Activated B cell treated with CpG ODN at 0.5 μM for 24 hours (primary cell): ENCODE results near the gene AUTS2. TPM values are rescaled to one million over a fixed set of nuclear protein-coding genes. Genes with fewer than 3 reads are reported as not detected.

Experiments
- ATAC-seq: fragments of 200-7000 bp; cut with Tn5 transposase; one replicate; pipeline ENCODE4 v1.10.0; 2021; ENCODE audit warnings: low read depth, mild to moderate bottlenecking, moderate library complexity
- CTCF ChIA-PET: fragments of 350-600 bp; sonication (Branson Sonifier 250); formaldehyde crosslinking; loops from one replicate; lab custom pipeline; 2021; ENCODE audit warnings: antibody characterized with exemption; lab: Charles Lee
- POLR2A ChIA-PET: fragments of 350-600 bp; sonication (Branson Sonifier 250); formaldehyde crosslinking; loops from one replicate; lab custom pipeline; 2021; ENCODE audit warnings: antibody characterized with exemption; lab: Charles Lee
- DNase-seq: peaks from one replicate; pipeline ENCODE4 v3.0.0; 2022
- H3K27ac Mint-ChIP-seq: one replicate; pipeline ENCODE4 v1.8.0; 2020; ENCODE audit warnings: mixed read lengths
- H3K27me3 Mint-ChIP-seq: one replicate; pipeline ENCODE4 v1.8.0; 2021; ENCODE audit warnings: mixed read lengths
- H3K36me3 Mint-ChIP-seq: one replicate; pipeline ENCODE4 v1.8.0; 2021; ENCODE audit warnings: low read depth, mixed read lengths
- H3K4me1 Mint-ChIP-seq: one replicate; pipeline ENCODE4 v1.8.0; 2021; ENCODE audit warnings: mixed read lengths
- H3K4me3 Mint-ChIP-seq: one replicate; pipeline ENCODE4 v1.8.0; 2020; ENCODE audit warnings: mild to moderate bottlenecking, mixed read lengths
- H3K9me3 Mint-ChIP-seq: one replicate; pipeline ENCODE4 v1.8.0; 2020; ENCODE audit warnings: mixed read lengths
- intact Hi-C: fragments of 100-400 bp; cut with micrococcal nuclease; formaldehyde crosslinking; loops from one replicate; pipeline ENCODE4 v1.15.1; 2024
- total RNA-seq: library from RNA; stranded (reverse); gene quantifications from 2 replicates; pipeline ENCODE4 v1.2.3, GENCODE V29; 2022
- TF ChIP-seq, protein P1 (sequence below): fragments of 200-600 bp; IDR thresholded peaks from one replicate; pipeline ENCODE4 v1.8.0; 2022; ENCODE audit warnings: antibody characterized with exemption, mild to moderate bottlenecking

AUTS2 gene
- total RNA-seq, 1 donor from 2014 or later, result 15.9 TPM

DNA sequence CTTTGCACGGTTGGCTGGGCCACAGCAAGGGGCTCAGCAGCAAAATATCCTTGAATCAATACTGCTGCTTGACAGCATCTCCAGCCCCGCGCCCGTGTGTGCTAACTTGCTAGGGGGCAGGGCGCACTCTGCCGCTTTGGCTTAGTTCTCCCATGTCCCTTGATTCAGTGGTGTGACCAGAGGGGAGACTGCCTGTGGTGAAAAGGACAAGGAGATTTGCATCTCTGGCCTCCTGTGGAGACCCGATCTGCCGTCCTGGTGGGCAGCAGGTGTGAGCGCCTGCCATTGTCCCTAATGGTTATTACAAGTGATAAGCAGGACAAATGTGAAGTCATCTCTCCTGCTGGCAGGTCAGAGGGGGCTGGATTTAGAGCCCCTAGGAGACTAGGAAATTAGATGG lies 1033.4 kb downstream of the AUTS2 start:
- DNase-seq (no peak), ATAC-seq (no peak)
- peaks cover under 1% of the 10 kb centered on the region for H3K9me3 Mint-ChIP-seq
- no peaks in the 10 kb centered on the region for H3K4me1 Mint-ChIP-seq
- TF ChIP-seq, protein P1, sequence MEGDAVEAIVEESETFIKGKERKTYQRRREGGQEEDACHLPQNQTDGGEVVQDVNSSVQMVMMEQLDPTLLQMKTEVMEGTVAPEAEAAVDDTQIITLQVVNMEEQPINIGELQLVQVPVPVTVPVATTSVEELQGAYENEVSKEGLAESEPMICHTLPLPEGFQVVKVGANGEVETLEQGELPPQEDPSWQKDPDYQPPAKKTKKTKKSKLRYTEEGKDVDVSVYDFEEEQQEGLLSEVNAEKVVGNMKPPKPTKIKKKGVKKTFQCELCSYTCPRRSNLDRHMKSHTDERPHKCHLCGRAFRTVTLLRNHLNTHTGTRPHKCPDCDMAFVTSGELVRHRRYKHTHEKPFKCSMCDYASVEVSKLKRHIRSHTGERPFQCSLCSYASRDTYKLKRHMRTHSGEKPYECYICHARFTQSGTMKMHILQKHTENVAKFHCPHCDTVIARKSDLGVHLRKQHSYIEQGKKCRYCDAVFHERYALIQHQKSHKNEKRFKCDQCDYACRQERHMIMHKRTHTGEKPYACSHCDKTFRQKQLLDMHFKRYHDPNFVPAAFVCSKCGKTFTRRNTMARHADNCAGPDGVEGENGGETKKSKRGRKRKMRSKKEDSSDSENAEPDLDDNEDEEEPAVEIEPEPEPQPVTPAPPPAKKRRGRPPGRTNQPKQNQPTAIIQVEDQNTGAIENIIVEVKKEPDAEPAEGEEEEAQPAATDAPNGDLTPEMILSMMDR, result no peak
- H3K36me3 Mint-ChIP-seq, result peaks cover 10% of the 10 kb centered on the region
- CTCF ChIA-PET, result no interaction called here
- H3K27me3 Mint-ChIP-seq, result no peaks in the 10 kb centered on the region
- H3K27ac Mint-ChIP-seq, result no peak overlapping the region
- POLR2A ChIA-PET, result no interaction called here
- no peak overlapping the region for H3K4me3 Mint-ChIP-seq
- intact Hi-C loops, result no loop called here

DNA sequence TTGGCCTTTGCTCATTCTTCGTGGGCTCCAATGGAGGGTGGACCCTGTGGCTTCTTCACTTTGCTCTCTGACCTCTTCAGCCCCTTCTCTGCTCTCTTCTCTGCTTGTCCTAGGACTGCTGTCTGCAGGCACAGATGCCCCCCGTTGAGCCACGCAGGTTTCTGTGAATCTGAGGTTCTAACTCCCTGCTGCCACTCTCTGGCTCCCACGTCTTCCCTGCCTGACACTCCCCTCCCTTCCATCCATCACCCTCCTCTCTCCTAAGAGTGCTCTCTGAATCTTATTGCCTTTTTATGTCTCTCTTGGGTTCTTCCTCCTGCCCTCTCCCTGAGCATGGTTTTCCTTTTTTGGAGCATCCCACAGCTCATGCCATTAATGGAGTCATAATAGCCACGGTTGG lies 1034.1 kb downstream of the AUTS2 start:
- no peak for ATAC-seq

DNA sequence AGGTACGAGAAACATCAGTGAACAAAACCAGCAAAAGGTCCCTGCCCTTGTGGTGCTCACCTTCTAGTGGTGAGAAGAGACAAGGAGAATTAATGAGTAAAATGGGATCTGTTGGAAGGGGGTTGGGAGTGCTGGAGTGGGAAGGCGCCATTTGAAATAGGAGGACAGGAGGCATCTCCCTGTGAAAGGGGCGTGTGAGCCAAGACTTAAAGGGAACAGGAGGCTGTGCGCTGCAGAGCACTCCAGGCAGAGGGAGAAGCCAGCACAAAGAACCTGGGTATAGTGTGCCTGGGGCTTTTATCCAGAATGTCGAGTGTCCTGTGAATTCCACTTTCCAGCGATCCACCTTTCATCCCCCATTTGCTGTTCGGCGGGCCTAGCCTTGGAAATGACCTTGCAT lies 1035.8 kb downstream of the AUTS2 start:
- Mint-ChIP-seq H3K4me1 (no peaks in the 10 kb centered on the region), H3K27ac (no peak overlapping the region), H3K27me3 (no peaks in the 10 kb centered on the region), H3K9me3 (no peaks in the 10 kb centered on the region), H3K4me3 (no peak overlapping the region), H3K36me3 (no peaks in the 10 kb centered on the region)
- DNase-seq, result no peak
- ATAC-seq, result no peak
- CTCF ChIA-PET, result no interaction called here
- intact Hi-C loops, result no loop called here
- TF ChIP-seq, protein P1, result no peak
- POLR2A ChIA-PET, result no interaction called here

More for the DNA sequence above, 1034.1 kb downstream of the AUTS2 start:
- intact Hi-C loops, result no loop called here
- POLR2A ChIA-PET, result no interaction called here
- Mint-ChIP-seq H3K4me1 (no peaks in the 10 kb centered on the region), H3K27ac (no peak overlapping the region), H3K27me3 (no peaks in the 10 kb centered on the region), H3K36me3 (peaks cover 7% of the 10 kb centered on the region), H3K4me3 (no peak overlapping the region), H3K9me3 (no peaks in the 10 kb centered on the region)
- no peak for DNase-seq
- TF ChIP-seq, protein P1, result no peak
- CTCF ChIA-PET, result no interaction called here

DNA sequence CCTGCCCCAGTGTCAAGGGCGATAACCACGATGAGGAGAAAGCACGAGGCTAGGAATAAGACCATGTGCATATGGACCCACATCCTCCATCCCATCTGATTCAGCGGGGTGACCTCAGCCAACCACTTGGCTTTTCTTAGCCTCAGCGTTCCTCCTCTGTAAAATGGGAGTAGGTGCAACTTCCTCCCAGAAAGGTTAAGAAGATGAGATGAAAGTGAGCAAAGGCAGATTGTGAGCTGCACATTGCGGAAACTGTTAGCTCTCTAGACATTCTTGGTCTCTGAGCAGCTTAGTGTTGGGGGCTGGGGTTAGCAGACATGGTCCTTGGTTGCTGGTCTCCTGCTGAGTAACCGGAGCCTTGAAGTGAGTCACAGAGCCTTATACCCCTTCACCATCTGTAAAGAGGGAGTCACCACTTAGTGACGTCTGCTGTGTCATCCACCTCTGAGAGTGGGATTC lies 1036.4 kb downstream of the AUTS2 start:
- ChIA-PET CTCF (no interaction called here), POLR2A (no interaction called here)
- H3K9me3 Mint-ChIP-seq, result no peaks in the 10 kb centered on the region
- no peaks in the 10 kb centered on the region for H3K4me1 Mint-ChIP-seq
- H3K36me3 Mint-ChIP-seq, result no peaks in the 10 kb centered on the region
- H3K4me3 Mint-ChIP-seq, result no peak overlapping the region
- H3K27me3 Mint-ChIP-seq, result no peaks in the 10 kb centered on the region
- no peak overlapping the region for H3K27ac Mint-ChIP-seq
- no peak for ATAC-seq
- DNase-seq, result no peak
- TF ChIP-seq, protein P1, result no peak
- intact Hi-C loops, result no loop called here

DNA sequence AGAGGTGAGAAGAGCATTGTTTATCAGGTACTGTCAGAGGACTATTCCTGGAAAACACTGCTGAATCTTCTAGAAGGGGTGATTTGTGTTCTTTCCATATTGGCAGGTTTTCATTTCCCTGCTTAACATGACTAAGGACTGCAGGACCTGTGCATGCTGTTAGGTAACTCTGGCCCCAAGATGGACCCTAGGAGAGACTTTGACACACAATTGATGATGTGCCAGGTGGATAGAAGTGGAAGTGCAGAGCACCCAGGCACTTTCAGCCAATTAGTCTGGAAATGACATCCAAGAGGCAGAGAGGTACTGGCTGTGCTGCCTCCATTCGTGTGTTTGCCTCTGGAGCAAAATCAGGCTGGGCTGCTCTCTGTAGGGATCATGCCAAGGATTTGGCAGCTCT lies 1037.4 kb downstream of the AUTS2 start:
- intact Hi-C loops, result no loop called here
- ATAC-seq (no peak), DNase-seq (no peak)
- Mint-ChIP-seq H3K36me3 (no peaks in the 10 kb centered on the region), H3K27ac (no peak overlapping the region), H3K9me3 (no peaks in the 10 kb centered on the region), H3K4me1 (no peaks in the 10 kb centered on the region), H3K27me3 (no peaks in the 10 kb centered on the region), H3K4me3 (no peak overlapping the region)
- CTCF ChIA-PET, result no interaction called here
- POLR2A ChIA-PET, result no interaction called here
- TF ChIP-seq, protein P1, result no peak
